Activated CD8-positive, alpha-beta T cell treated with anti-CD3 and anti-CD28 coated beads for 36 hours (primary cell): ENCODE results near the gene VAV1. TPM values are rescaled to one million over a fixed set of nuclear protein-coding genes. Genes with fewer than 3 reads are reported as not detected.

Source experiments
- ATAC-seq: fragments of 200-7000 bp; cut with Tn5 transposase; one replicate; pipeline ENCODE4 v1.10.0; 2021; ENCODE audit warnings: mild to moderate bottlenecking, moderate library complexity
- CTCF ChIA-PET: fragments of 350-600 bp; sonication (Branson Sonifier 250); formaldehyde crosslinking; loops from one replicate; lab custom pipeline; 2021; ENCODE audit warnings: antibody characterized with exemption; lab: Charles Lee
- POLR2A ChIA-PET: fragments of 350-600 bp; sonication (Branson Sonifier 250); formaldehyde crosslinking; loops from one replicate; lab custom pipeline; 2021; ENCODE audit warnings: antibody characterized with exemption; lab: Charles Lee
- DNase-seq: peaks from one replicate; pipeline ENCODE4 v3.0.0-alpha.2; 2020
- H3K27ac Mint-ChIP-seq: one replicate; pipeline ENCODE4 v1.8.0; 2021; ENCODE audit warnings: mild to moderate bottlenecking, mixed read lengths
- H3K27me3 Mint-ChIP-seq: one replicate; pipeline ENCODE4 v1.8.0; 2021; ENCODE audit warnings: mixed read lengths
- H3K36me3 Mint-ChIP-seq: one replicate; pipeline ENCODE4 v1.8.0; 2021; ENCODE audit warnings: low read depth, mixed read lengths
- H3K4me1 Mint-ChIP-seq: one replicate; pipeline ENCODE4 v1.8.0; 2021; ENCODE audit warnings: low read depth, mixed read lengths
- H3K4me3 Mint-ChIP-seq: one replicate; pipeline ENCODE4 v1.8.0; 2021; ENCODE audit warnings: mild to moderate bottlenecking, moderate library complexity, mixed read lengths
- H3K9me3 Mint-ChIP-seq: one replicate; pipeline ENCODE4 v1.8.0; 2021; ENCODE audit warnings: mixed read lengths
- intact Hi-C: fragments of 100-400 bp; cut with micrococcal nuclease; formaldehyde crosslinking; loops from one replicate; pipeline ENCODE4 v1.10.0; 2022
- total RNA-seq, 2 experiments: library from RNA; stranded (reverse); gene quantifications; one replicate each; pipeline ENCODE4 v1.2.3, GENCODE V29; 2021
- TF ChIP-seq, protein P1 (sequence below): fragments of 200-600 bp; IDR thresholded peaks from one replicate; pipeline ENCODE4 v1.8.0; 2022; ENCODE audit warnings: antibody characterized with exemption, mild to moderate bottlenecking

Gene VAV1
- total RNA-seq, 2 experiments from 2014 or later = 61.7 to 65.4 TPM

DNA sequence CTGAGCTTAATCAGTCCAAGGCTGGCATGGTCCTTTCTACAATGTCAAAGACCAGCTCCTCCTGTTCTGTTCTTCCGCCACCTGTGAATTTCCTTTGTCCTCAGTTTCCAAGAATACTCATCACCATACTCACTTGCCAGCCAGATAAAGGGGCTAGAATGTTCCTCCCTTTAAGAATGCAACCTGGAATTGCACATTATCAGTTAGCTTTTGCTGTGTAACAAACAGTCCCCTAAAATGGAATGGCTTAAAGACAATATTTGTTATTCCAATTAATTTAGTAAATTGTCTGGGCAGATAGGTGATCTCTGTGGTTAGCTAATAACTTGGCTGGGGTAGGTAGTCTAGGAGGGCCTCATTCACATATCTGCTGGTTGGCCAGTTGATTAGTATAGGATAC lies 36.0 kb downstream of the VAV1 start:
- H3K4me3 Mint-ChIP-seq = no peak overlapping the region
- intact Hi-C loops = no loop called here
- TF ChIP-seq, protein P1, sequence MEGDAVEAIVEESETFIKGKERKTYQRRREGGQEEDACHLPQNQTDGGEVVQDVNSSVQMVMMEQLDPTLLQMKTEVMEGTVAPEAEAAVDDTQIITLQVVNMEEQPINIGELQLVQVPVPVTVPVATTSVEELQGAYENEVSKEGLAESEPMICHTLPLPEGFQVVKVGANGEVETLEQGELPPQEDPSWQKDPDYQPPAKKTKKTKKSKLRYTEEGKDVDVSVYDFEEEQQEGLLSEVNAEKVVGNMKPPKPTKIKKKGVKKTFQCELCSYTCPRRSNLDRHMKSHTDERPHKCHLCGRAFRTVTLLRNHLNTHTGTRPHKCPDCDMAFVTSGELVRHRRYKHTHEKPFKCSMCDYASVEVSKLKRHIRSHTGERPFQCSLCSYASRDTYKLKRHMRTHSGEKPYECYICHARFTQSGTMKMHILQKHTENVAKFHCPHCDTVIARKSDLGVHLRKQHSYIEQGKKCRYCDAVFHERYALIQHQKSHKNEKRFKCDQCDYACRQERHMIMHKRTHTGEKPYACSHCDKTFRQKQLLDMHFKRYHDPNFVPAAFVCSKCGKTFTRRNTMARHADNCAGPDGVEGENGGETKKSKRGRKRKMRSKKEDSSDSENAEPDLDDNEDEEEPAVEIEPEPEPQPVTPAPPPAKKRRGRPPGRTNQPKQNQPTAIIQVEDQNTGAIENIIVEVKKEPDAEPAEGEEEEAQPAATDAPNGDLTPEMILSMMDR = no peak
- H3K27me3 Mint-ChIP-seq = no peaks in the 10 kb centered on the region
- ATAC-seq (no peak), DNase-seq (no peak)
- H3K9me3 Mint-ChIP-seq = peaks cover 10% of the 10 kb centered on the region
- ChIA-PET POLR2A (interaction anchor here (0.6 to 1.4 kb wide), 4 partner anchors 24 to 52 kb away, joined by 3 to 7 read pairs (median 3); partner anchors contain the start of gene VAV1), CTCF (interaction anchor here (1.0 to 1.5 kb wide), 2 partner anchors 27 to 36 kb away, joined by 3 to 4 read pairs; partner anchors contain the start of gene VAV1)
- peaks cover 56% of the 10 kb centered on the region for H3K4me1 Mint-ChIP-seq
- H3K27ac Mint-ChIP-seq = peak overlapping the region; percentile 53
- H3K36me3 Mint-ChIP-seq = peaks cover 51% of the 10 kb centered on the region

DNA sequence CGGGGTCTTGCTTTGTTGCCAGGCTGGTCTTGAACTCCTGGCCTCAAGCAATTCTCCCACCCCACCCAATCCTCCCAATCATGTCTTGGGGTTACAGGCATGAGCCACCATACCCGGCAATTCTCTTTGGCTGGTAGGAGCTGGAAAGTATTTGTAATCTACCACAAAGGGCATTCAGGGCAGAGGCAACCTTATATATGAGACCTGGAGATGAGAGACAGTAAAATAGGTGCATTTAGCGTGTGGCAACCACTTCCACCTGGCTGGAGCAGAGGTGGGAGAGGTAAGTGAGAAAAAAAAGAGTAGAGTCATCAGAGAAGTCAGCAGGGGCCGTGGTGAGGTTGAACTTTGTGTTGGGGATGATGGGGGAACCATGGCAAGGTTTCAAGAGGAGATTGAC lies 36.8 kb downstream of the VAV1 start:
- ATAC-seq (peak; percentile 41), DNase-seq (peak; percentile 58)
- Mint-ChIP-seq H3K9me3 (peaks cover 10% of the 10 kb centered on the region), H3K27me3 (no peaks in the 10 kb centered on the region), H3K36me3 (peaks cover 45% of the 10 kb centered on the region), H3K4me1 (peaks cover 58% of the 10 kb centered on the region), H3K27ac (peak overlapping the region; percentile 18), H3K4me3 (no peak overlapping the region)
- TF ChIP-seq, protein P1 = no peak
- CTCF ChIA-PET = interaction anchor here (1.0 kb wide), 1 partner anchor 37 kb away, joined by 4 read pairs; the partner anchor contains the start of gene VAV1
- intact Hi-C loops = no loop called here
- POLR2A ChIA-PET = interaction anchor here (0.8 to 1.4 kb wide), 4 partner anchors 13 to 53 kb away, joined by 3 to 7 read pairs (median 3); partner anchors contain the start of gene VAV1

GRCh38 chr19:6811378-6811777 lies 38.9 kb downstream of the VAV1 start:
- CTCF ChIA-PET = interaction anchor here (2.6 kb wide), 1 partner anchor 52 kb away, joined by 9 read pairs; no protein-coding TSS in a partner anchor
- H3K9me3 Mint-ChIP-seq = peaks cover 10% of the 10 kb centered on the region
- no peak for ATAC-seq
- intact Hi-C loops = no loop called here
- H3K36me3 Mint-ChIP-seq = peaks cover 45% of the 10 kb centered on the region
- H3K27me3 Mint-ChIP-seq = no peaks in the 10 kb centered on the region
- TF ChIP-seq, protein P1 = no peak
- POLR2A ChIA-PET = interaction anchor here (0.9 to 7.5 kb wide), 4 partner anchors 8 to 150 kb away, joined by 3 to 29 read pairs (median 6); no protein-coding TSS in a partner anchor
- H3K4me3 Mint-ChIP-seq = no peak overlapping the region
- peaks cover 71% of the 10 kb centered on the region for H3K4me1 Mint-ChIP-seq
- H3K27ac Mint-ChIP-seq = peak overlapping the region; percentile 64
- no peak for DNase-seq

DNA sequence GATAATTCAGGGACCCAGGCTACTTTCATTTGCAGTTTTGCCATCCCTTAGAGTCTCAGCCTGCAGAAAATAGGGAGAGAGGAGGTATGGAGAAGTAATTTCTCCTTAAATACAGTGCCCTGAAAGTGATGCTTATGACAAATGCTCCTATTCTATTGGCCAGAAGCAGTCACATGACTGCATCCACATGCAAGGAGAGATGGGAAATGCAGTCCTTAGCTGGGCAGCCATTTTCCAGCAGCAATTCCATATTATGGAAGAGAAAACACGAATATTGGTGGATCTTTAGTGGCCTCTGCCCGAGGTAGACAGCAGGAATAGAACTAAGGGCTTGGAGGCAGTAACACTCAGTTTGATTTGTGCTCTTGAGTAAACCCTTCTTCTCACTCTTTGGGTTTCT lies 39.4 kb downstream of the VAV1 start:
- Mint-ChIP-seq H3K4me1 (peaks cover 69% of the 10 kb centered on the region), H3K4me3 (no peak overlapping the region), H3K27ac (peak overlapping the region; percentile 14), H3K27me3 (no peaks in the 10 kb centered on the region), H3K36me3 (peaks cover 42% of the 10 kb centered on the region), H3K9me3 (peaks cover 10% of the 10 kb centered on the region)
- ChIA-PET CTCF (interaction anchor here (2.6 kb wide), 1 partner anchor 52 kb away, joined by 9 read pairs; no protein-coding TSS in a partner anchor), POLR2A (interaction anchor here (0.9 to 7.5 kb wide), 5 partner anchors 9 to 150 kb away, joined by 3 to 29 read pairs (median 10); partner anchors contain the start of gene VAV1)
- ATAC-seq (no peak), DNase-seq (no peak)
- intact Hi-C loops = no loop called here
- TF ChIP-seq, protein P1 = no peak

DNA sequence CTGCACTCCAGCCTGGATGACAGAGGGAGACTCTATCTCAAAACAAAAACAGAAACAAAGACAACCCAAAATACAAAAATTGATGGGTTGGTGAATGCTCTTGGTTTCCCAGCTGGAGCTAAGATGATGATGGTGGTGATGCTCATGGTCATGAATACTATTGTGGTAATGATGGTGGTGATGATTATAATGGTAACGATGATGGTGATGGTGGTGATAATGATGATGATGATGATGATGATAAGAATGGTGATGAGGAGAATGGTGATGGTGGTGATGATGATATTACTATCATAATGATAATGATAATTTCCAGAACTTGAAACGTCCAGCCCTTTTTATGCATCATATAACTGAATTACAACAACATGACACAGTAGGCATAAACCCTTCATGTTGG lies 40.1 kb downstream of the VAV1 start:
- H3K4me3 Mint-ChIP-seq = no peak overlapping the region
- POLR2A ChIA-PET = interaction anchor here (0.5 to 7.5 kb wide), 6 partner anchors 9 to 151 kb away, joined by 3 to 29 read pairs (median 6); partner anchors contain the start of gene VAV1
- peaks cover 69% of the 10 kb centered on the region for H3K4me1 Mint-ChIP-seq
- peaks cover 40% of the 10 kb centered on the region for H3K36me3 Mint-ChIP-seq
- intact Hi-C loops = no loop called here
- H3K27ac Mint-ChIP-seq = peak overlapping the region; percentile 23
- ATAC-seq (no peak), DNase-seq (no peak)
- CTCF ChIA-PET = interaction anchor here (1.1 to 2.6 kb wide), 3 partner anchors 39 to 51 kb away, joined by 3 to 9 read pairs (median 4); partner anchors contain the start of gene VAV1
- peaks cover 10% of the 10 kb centered on the region for H3K9me3 Mint-ChIP-seq
- H3K27me3 Mint-ChIP-seq = no peaks in the 10 kb centered on the region
- TF ChIP-seq, protein P1 = no peak
